Neutrophil (primary cell): ENCODE data around the gene NCOA3.

Experiments
- H3K27ac ChIP-seq: fragments of 200-600 bp; sonication (generic); 2 replicates; pipeline ENCODE4 v1.5.1; 2016; ENCODE audit warnings: mild to moderate bottlenecking, moderate library complexity
- H3K27me3 ChIP-seq: fragments of 200-600 bp; sonication (generic); 2 replicates; pipeline ENCODE4 v1.6.0; 2016; ENCODE audit warnings: mild to moderate bottlenecking
- H3K36me3 ChIP-seq: fragments of 200-600 bp; sonication (generic); 2 replicates; pipeline ENCODE4 v1.5.1; 2017
- H3K4me1 ChIP-seq, 2 experiments: fragments of 200-600 bp in 1 of 2; sonication (generic) in 1 of 2; 1 replicate in 1 of 2; 2 replicates in 1 of 2; pipeline versions ENCODE4 v1.5.1 to v1.6.1; 2013 to 2016; ENCODE audit warnings: low read depth in 1 of 2, low read length in 1 of 2, mild to moderate bottlenecking in 1 of 2, moderate library complexity in 1 of 2; ENCODE audit not compliant: control insufficient read depth in 1 of 2, insufficient read depth in 1 of 2
- H3K4me3 ChIP-seq, 2 experiments: fragments of 200-600 bp in 1 of 2; sonication (generic) in 1 of 2; 1 replicate in 1 of 2; 2 replicates in 1 of 2; pipeline ENCODE4 v1.5.1; 2013 to 2016; ENCODE audit warnings: low read depth in 1 of 2, low read length in 1 of 2, mild to moderate bottlenecking in 1 of 2, moderate library complexity in 1 of 2
- H3K9me3 ChIP-seq: fragments of 200-600 bp; sonication (generic); 2 replicates; pipeline ENCODE4 v1.5.1; 2016
- CTCF ChIP-seq: fragments of 200-600 bp; sonication (generic); IDR thresholded peaks from 2 replicates; pipeline ENCODE4 v1.5.1; 2016; ENCODE audit warnings: antibody characterized with exemption

NCOA3 gene

GRCh38 chr20:47501482-47502270, at the start of gene NCOA3:
TSS of gene NCOA3 (plus strand) at chr20:47501887. CDS start at chr20:47622248, 120,361 bp downstream.
- Histone ChIP-seq H3K9me3 (no peaks in the 10 kb centered on the region), H3K27me3 (no peaks in the 10 kb centered on the region), H3K36me3 (no peaks in the 10 kb centered on the region), H3K4me1 (peaks cover 17 to 22% of the 10 kb centered on the region in 2 experiments), H3K27ac (peak within 1 kb of the TSS; percentile 88), H3K4me3 (peak within 1 kb of the TSS; percentile 65 to 78)
- TF ChIP-seq CTCF = peak; percentile 62

GRCh38 chr20:47452736-47453161, 48.9 kb upstream of the NCOA3 start:
- H3K27me3 ChIP-seq = no peaks in the 10 kb centered on the region
- H3K4me3 ChIP-seq = no peak overlapping the region
- no peak for TF ChIP-seq CTCF
- H3K27ac ChIP-seq = no peak overlapping the region
- no peaks in the 10 kb centered on the region for H3K36me3 ChIP-seq
- H3K9me3 ChIP-seq = no peaks in the 10 kb centered on the region
- H3K4me1 ChIP-seq = peaks cover 0 to 5% of the 10 kb centered on the region in 2 experiments

GRCh38 chr20:47453167-47453782, 48.4 kb upstream of the NCOA3 start:
- Histone ChIP-seq H3K9me3 (no peaks in the 10 kb centered on the region), H3K27ac (no peak overlapping the region), H3K27me3 (no peaks in the 10 kb centered on the region), H3K4me3 (no peak overlapping the region), H3K36me3 (no peaks in the 10 kb centered on the region), H3K4me1 (peaks cover 0 to 5% of the 10 kb centered on the region in 2 experiments)
- TF ChIP-seq CTCF = no peak

GRCh38 chr20:47454298-47455132, 47.2 kb upstream of the NCOA3 start:
- Histone ChIP-seq H3K27ac (peak overlapping the region; percentile 1), H3K27me3 (no peaks in the 10 kb centered on the region), H3K4me3 (no peak overlapping the region), H3K4me1 (peaks cover 0 to 5% of the 10 kb centered on the region in 2 experiments), H3K9me3 (no peaks in the 10 kb centered on the region), H3K36me3 (no peaks in the 10 kb centered on the region)
- no peak for TF ChIP-seq CTCF
